Naive thymus-derived CD8-positive, alpha-beta T cell (primary cell): ENCODE data around the gene IGLON5. TPM values are rescaled to one million over a fixed set of nuclear protein-coding genes. Genes with fewer than 3 reads are reported as not detected.

Experiments
- ATAC-seq, 2 donors: fragments of 150-1000 bp; cut with Tn5 transposase in 1 of 2; sonication (Bioruptor Pico), chemical (Tn5 transposase) in 1 of 2; 1 replicate in 1 of 2; 2 replicates in 1 of 2; pipeline ENCODE4 v1.10.0; 2021; ENCODE audit warnings: mild to moderate bottlenecking in 2 of 2, moderate library complexity in 2 of 2
- POLR2A ChIA-PET: fragments of 350-600 bp; sonication (Branson Sonifier 250); formaldehyde crosslinking; loops from one replicate; lab custom pipeline; 2021; ENCODE audit warnings: antibody characterized with exemption; lab: Charles Lee
- DNase-seq, 10 donors: peaks; one replicate each; pipeline versions ENCODE4 v3.0.0 to v3.0.0-alpha.2; 2020 to 2022
- H3K27ac Mint-ChIP-seq, 10 donors: one replicate each; pipeline ENCODE4 v1.8.0; 2020 to 2022; ENCODE audit warnings: mild to moderate bottlenecking in 10 of 10, mixed read lengths in 10 of 10, moderate library complexity in 4 of 10, inconsistent platforms in 1 of 10
- H3K27me3 Mint-ChIP-seq, 5 donors: one replicate each; pipeline ENCODE4 v1.8.0; 2021 to 2022; ENCODE audit warnings: mixed read lengths in 5 of 5
- H3K36me3 Mint-ChIP-seq, 3 donors: one replicate each; pipeline ENCODE4 v1.8.0; 2020 to 2022; ENCODE audit warnings: mixed read lengths in 3 of 3, mild to moderate bottlenecking in 2 of 3, inconsistent platforms in 1 of 3
- H3K4me1 Mint-ChIP-seq, 4 donors: one replicate each; pipeline ENCODE4 v1.8.0; 2021 to 2022; ENCODE audit warnings: mixed read lengths in 4 of 4
- H3K4me3 Mint-ChIP-seq, 10 donors: one replicate each; pipeline ENCODE4 v1.8.0; 2020 to 2022; ENCODE audit warnings: mild to moderate bottlenecking in 10 of 10, mixed read lengths in 10 of 10, moderate library complexity in 6 of 10, inconsistent platforms in 1 of 10
- H3K9me3 Mint-ChIP-seq, 9 donors: one replicate each; pipeline ENCODE4 v1.8.0; 2020 to 2022; ENCODE audit warnings: mixed read lengths in 9 of 9, mild to moderate bottlenecking in 3 of 9, inconsistent platforms in 1 of 9, moderate library complexity in 1 of 9
- polyA plus RNA-seq, 3 donors: library from polyadenylated mRNA; unstranded; fragments of 300-500 nt; fragmentation: Illumina TruSeq; gene quantifications; one replicate each; pipeline ENCODE4 v1.2.3, GENCODE V29; 2021
- total RNA-seq, 8 experiments: library from RNA in 2 of 8; stranded (reverse) in 2 of 8; gene quantifications; one replicate each; pipeline ENCODE4 v1.2.3 and lab custom pipeline; 2021 to 2026

IGLON5 gene
- total and polyA plus RNA-seq, 5 experiments from 2014 or later = not detected

DNA sequence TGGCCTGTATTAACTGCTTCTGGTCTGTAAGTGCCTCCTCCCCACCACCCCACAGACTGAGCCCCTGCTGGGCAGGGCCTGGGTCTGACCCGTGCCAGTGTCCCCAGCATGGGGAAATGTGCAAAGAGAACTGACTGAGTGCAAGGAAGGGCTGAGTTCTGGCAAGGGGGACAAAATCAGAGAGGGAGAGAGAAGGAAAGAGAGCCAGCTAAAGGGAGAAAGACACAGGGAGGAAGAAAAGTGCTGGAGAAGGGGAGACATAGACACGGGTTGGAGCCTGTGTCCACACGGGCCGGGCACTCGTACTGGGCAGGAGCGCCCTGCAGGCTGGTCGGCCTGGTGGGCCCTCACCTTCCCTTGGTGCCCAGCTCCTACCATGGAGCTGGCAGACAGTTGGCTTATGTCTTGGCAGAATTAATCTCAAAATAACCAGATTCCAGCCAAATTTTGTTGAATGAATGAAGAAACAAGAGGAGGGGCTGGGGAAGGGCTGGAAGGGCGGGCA is 59.8 kb downstream of the IGLON5 start:
- no peaks in the 10 kb centered on the region for H3K9me3 Mint-ChIP-seq
- peaks cover 54 to 84% (median 80%) of the 10 kb centered on the region in 4 donors for H3K4me1 Mint-ChIP-seq
- H3K27ac Mint-ChIP-seq = peak overlapping the region; percentile 41 to 98 (median 92)
- no peaks in the 10 kb centered on the region for H3K36me3 Mint-ChIP-seq
- no peaks in the 10 kb centered on the region for H3K27me3 Mint-ChIP-seq
- peak overlapping the region; percentile 46 to 100 (median 80) for H3K4me3 Mint-ChIP-seq
- POLR2A ChIA-PET = interaction anchor here (1.3 kb wide), 1 partner anchor 41 kb away, joined by 3 read pairs; no protein-coding TSS in a partner anchor
- ATAC-seq (no peak), DNase-seq (no peak)

DNA sequence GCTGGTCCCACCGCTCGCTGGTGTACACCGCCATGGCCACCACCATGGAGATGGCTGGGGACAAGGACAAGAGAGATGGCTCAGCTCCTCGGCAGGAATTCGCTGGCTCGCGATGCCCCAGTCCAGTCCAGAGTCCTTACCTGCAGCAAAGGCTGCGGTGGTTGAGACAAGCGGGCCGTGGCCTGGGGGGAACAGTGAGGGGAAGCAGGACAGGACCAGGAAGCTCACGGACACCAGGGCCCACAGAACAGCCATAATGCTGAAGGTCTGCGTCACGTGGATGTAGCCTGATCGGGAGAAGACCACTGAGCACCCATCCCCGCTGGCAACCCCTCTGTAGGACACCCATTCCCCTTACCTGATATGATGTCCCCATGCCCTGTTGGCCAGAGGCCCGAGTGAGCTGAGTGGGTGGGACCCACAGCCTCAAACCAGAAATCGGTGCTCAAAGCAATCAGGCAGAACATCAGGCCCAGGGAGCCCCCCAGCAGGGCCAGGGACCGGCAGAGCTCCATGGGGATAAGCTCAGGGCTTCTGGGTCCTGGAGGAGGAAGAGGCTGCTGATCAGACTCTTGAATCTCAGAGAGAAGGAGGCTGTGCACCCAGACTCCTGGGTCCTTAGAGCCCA is 60.7 kb downstream of the IGLON5 start:
- POLR2A ChIA-PET = interaction anchor here (0.7 to 1.6 kb wide), 3 partner anchors 17 to 33 kb away, joined by 3 to 4 read pairs (median 4); no protein-coding TSS in a partner anchor
- H3K4me1 Mint-ChIP-seq = peaks cover 48 to 83% (median 80%) of the 10 kb centered on the region in 4 donors
- peak overlapping the region; percentile 65 to 100 (median 78) for H3K4me3 Mint-ChIP-seq
- no peak for DNase-seq
- no peaks in the 10 kb centered on the region for H3K36me3 Mint-ChIP-seq
- no peak for ATAC-seq
- no peaks in the 10 kb centered on the region for H3K27me3 Mint-ChIP-seq
- H3K9me3 Mint-ChIP-seq = no peaks in the 10 kb centered on the region
- H3K27ac Mint-ChIP-seq = peak overlapping the region; percentile 89 to 98 (median 94)

DNA sequence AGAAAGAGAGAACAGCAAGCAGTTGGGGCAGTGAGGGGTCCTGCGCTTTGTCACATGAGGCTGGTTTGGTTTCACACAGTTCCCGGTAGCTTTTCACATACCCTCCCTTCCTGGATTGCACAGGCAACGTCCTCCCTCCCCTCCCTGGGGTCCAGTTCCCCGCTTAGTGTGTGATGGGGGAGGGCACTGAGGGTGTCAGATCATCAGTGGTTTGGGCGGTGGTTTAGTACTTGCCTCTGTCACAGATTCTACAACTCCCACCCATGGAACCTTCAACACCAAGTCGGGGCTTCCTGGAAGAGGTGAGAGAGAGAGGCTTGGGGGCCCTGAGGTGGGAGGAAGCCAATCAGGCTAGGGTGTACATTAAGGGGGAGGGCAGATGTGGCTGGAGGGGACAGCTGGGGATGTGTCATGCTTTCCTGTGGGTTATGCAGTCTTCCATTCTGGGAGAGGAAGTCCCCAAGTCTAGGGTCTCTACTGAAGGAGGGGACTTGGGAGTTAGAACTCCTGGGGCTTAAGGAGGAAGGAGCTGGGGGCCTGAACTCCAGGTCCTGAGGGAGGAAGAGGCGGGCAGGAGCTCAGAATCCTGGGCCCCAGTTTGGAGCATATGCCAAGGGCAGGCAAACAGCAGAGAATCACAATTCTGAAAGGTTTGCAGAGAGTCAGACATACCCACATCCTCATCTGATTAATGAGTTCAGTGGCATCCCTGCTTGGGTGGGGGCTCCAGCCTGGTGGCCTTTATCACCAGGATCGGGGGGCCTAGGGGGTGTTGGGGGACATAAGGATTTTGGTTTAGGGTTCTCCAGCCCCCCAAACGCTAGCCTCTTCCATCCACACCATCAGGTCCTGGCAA is 61.4 kb downstream of the IGLON5 start, which contains the start of gene NKG7:
Gene NKG7, minus strand, starts transcription at position 6 of the 856 bp plus-strand sequence. CDS start 119 bp downstream, outside the sequence.
- ATAC-seq = peak; percentile 50 to 69
- no peaks in the 10 kb centered on the region for H3K27me3 Mint-ChIP-seq
- POLR2A ChIA-PET = interaction anchor here (1.2 to 1.6 kb wide), 2 partner anchors 16 to 33 kb away, joined by 4 read pairs; no protein-coding TSS in a partner anchor

DNA sequence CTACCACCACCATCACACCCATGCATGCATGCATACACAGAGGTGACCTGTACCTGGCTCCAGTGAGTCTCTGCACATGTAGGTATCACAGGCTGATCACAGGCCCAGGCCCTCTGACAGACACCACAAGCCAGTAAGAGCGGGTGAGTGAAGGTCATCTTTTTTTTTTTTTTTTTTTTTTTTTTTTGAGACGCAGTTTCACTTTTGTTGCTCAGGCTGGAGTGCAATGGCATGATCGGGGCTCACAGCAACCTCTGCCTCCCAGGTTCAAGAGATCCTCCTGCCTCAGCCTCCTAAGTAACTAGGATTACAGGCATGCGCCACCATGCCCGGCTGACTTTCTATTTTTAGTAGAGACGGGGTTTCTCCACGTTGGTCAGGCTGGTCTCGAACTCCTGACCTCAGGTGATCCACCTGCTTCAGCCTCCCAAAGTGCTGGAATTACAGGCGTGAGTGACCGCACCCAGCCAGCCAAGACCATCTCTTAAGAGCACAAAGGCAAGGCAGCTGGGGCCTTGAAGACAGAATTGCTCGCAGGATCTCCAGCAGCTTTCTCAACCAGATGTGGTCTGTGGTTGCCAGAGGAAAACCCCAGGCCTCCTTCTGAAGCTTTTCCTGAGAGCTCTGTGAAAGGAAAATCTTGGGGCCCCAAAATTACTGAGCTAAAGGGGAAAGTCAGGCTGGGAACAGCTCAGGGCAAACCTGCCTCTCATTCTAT is 64.2 kb downstream of the IGLON5 start:
- Mint-ChIP-seq H3K27ac (peak overlapping the region; percentile 70 to 95 (median 80)), H3K4me3 (peak overlapping the region in 7 of 10 donors; percentile 8 to 70 (median 43)), H3K4me1 (peaks cover 38 to 73% (median 59%) of the 10 kb centered on the region in 4 donors), H3K36me3 (peaks cover 0 to under 1% (median 0%) of the 10 kb centered on the region in 3 donors), H3K27me3 (no peaks in the 10 kb centered on the region), H3K9me3 (peaks cover 0 to 4% (median 0%) of the 10 kb centered on the region in 9 donors)
- ATAC-seq (no peak), DNase-seq (peak in 2 of 10 donors; percentile 20)
- POLR2A ChIA-PET = no interaction called here

More for the DNA sequence above, 61.4 kb downstream of the IGLON5 start, which contains the start of gene NKG7:
- H3K9me3 Mint-ChIP-seq = no peaks in the 10 kb centered on the region
- peak within 1 kb of the TSS; percentile 89 to 98 (median 94) for H3K27ac Mint-ChIP-seq
- no peaks in the 10 kb centered on the region for H3K36me3 Mint-ChIP-seq
- peak in 9 of 10 donors; percentile 19 to 78 (median 53) for DNase-seq
- peaks cover 46 to 79% (median 73%) of the 10 kb centered on the region in 4 donors for H3K4me1 Mint-ChIP-seq
- peak within 1 kb of the TSS; percentile 65 to 100 (median 80) for H3K4me3 Mint-ChIP-seq

DNA sequence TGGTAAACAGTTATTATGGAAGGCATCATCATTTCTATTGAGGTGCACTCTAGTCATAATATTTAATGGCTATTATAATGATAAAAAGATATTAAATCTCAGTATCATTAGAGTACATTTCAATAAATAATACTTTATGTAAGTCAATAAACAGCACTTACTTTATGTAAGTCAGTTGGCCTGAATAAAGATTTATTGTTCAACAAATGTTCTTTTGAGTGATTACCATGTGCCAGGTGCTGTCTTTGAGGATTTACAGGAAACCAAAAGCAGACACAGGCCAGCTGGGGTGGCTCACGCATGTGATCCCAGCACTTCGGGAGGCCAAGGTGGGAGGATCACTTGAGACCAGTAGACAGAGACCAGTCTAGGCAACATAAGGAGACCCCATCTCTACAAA is 66.0 kb downstream of the IGLON5 start:
- H3K9me3 Mint-ChIP-seq = peaks cover 0 to 12% (median 0%) of the 10 kb centered on the region in 9 donors
- no peaks in the 10 kb centered on the region for H3K27me3 Mint-ChIP-seq
- ATAC-seq = no peak
- H3K4me3 Mint-ChIP-seq = no peak overlapping the region
- POLR2A ChIA-PET = interaction anchor here (1.1 kb wide), 1 partner anchor 11 kb away, joined by 10 read pairs; the partner anchor contains the start of gene ETFB
- H3K4me1 Mint-ChIP-seq = peaks cover 20 to 61% (median 41%) of the 10 kb centered on the region in 4 donors
- DNase-seq = no peak
- peak overlapping the region in 1 of 10 donors; percentile 43 for H3K27ac Mint-ChIP-seq
- H3K36me3 Mint-ChIP-seq = peaks cover 0 to 3% (median 0%) of the 10 kb centered on the region in 3 donors

DNA sequence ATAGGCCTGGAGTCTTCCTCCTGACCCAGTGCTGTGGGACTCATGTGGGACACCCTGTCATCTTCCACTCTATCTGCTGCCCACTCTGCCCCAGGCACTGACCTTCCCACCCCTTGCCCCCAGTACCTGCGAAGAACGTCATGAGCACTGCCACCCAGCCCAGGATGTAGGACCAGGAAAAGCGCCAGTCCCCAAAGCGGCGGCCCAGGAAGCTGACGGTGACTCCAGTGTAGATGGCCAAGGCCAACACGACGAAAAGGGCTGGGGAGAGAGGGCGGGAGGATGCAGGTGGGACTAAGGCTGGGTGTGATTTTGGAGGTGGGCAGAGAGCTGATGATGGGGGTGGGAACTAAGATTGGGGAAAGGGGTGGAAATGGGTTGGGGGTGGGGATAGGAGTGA is 68.9 kb downstream of the IGLON5 start:
- no peaks in the 10 kb centered on the region for H3K27me3 Mint-ChIP-seq
- POLR2A ChIA-PET = no interaction called here
- peaks cover 4 to 31% (median 11%) of the 10 kb centered on the region in 4 donors for H3K4me1 Mint-ChIP-seq
- no peak for DNase-seq
- H3K9me3 Mint-ChIP-seq = peaks cover 0 to 12% (median 0%) of the 10 kb centered on the region in 9 donors
- no peak for ATAC-seq
- H3K4me3 Mint-ChIP-seq = no peak overlapping the region
- H3K36me3 Mint-ChIP-seq = peaks cover 0 to 4% (median 0%) of the 10 kb centered on the region in 3 donors
- H3K27ac Mint-ChIP-seq = peak overlapping the region in 3 of 10 donors; percentile 19 to 42 (median 31)

Other genes with a start within 250 kb of the IGLON5 start
- not detected for gene KLK13, start 246.6 kb upstream of the IGLON5 start, total RNA-seq
- not detected for gene KLK13, start 246.6 kb upstream of the IGLON5 start, polyA plus RNA-seq
- gene KLK14, start 228.8 kb upstream of the IGLON5 start, total RNA-seq = 1 to 10 TPM; 1.1 to 1.5 TPM
- not detected for gene KLK14, start 228.8 kb upstream of the IGLON5 start, polyA plus RNA-seq
- gene CTU1, start 203.2 kb upstream of the IGLON5 start, total RNA-seq = 10 to 100 TPM in 1 of 2 experiments, 1 to 10 TPM in 1; 10.0 to 10.3 TPM
- gene CTU1, start 203.2 kb upstream of the IGLON5 start, polyA plus RNA-seq = 1 to 10 TPM; 2.4 to 9.3 (median 5.4) TPM
- 1 to 10 TPM; 1.3 to 2.4 TPM for gene SIGLEC9, start 186.7 kb upstream of the IGLON5 start, total RNA-seq
- 1 to 10 TPM in 1 of 3 donors, under 1 TPM in 2; 0.32 to 1.5 (median 0.83) TPM for gene SIGLEC9, start 186.7 kb upstream of the IGLON5 start, polyA plus RNA-seq
- gene SIGLEC7, start 169.3 kb upstream of the IGLON5 start, total RNA-seq = not detected
- under 1 TPM in 1 of 3 donors, not detected in 2; 0.68 TPM for gene SIGLEC7, start 169.3 kb upstream of the IGLON5 start, polyA plus RNA-seq
- under 1 TPM in 1 of 2 experiments, not detected in 1; 0.73 TPM for gene CD33, start 86.6 kb upstream of the IGLON5 start, total RNA-seq
- gene CD33, start 86.6 kb upstream of the IGLON5 start, polyA plus RNA-seq = under 1 TPM in 1 of 3 donors, not detected in 2; 0.16 TPM
- gene SIGLECL1, start 60.6 kb upstream of the IGLON5 start, total RNA-seq = not detected
- gene SIGLECL1, start 60.6 kb upstream of the IGLON5 start, polyA plus RNA-seq = not detected
- under 1 TPM; 0.11 to 0.60 TPM for gene VSIG10L, start 30.5 kb downstream of the IGLON5 start, total RNA-seq
- under 1 TPM in 2 of 3 donors, not detected in 1; 0.10 to 0.21 TPM for gene VSIG10L, start 30.5 kb downstream of the IGLON5 start, polyA plus RNA-seq
- 10 to 100 TPM; 46.2 to 48.1 TPM for gene ETFB, start 54.7 kb downstream of the IGLON5 start, total RNA-seq
- 100 to 1,000 TPM in 1 of 3 donors, 10 to 100 TPM in 2; 85.8 to 104 (median 91.5) TPM for gene ETFB, start 54.7 kb downstream of the IGLON5 start, polyA plus RNA-seq
- 1 to 10 TPM in 1 of 2 experiments, under 1 TPM in 1; 0.73 to 1.7 TPM for gene CLDND2, start 57.4 kb downstream of the IGLON5 start, total RNA-seq
- gene CLDND2, start 57.4 kb downstream of the IGLON5 start, polyA plus RNA-seq = not detected
- 1 to 10 TPM; 3.8 to 5.6 TPM for gene NKG7, start 61.0 kb downstream of the IGLON5 start, total RNA-seq
- 1,000 to 10,000 TPM in 1 of 3 donors, 10 to 100 TPM in 2; 41.7 to 1,629 (median 63.8) TPM for gene NKG7, start 61.0 kb downstream of the IGLON5 start, polyA plus RNA-seq
- not detected for gene LIM2, start 76.3 kb downstream of the IGLON5 start, total RNA-seq
- gene LIM2, start 76.3 kb downstream of the IGLON5 start, polyA plus RNA-seq = under 1 TPM in 1 of 3 donors, not detected in 2; 0.68 TPM
- not detected for gene C19orf84, start 78.9 kb downstream of the IGLON5 start, total RNA-seq
- not detected for gene C19orf84, start 78.9 kb downstream of the IGLON5 start, polyA plus RNA-seq
- 1 to 10 TPM in 1 of 2 experiments, under 1 TPM in 1; 0.68 to 1.2 TPM for gene SIGLEC10, start 106.0 kb downstream of the IGLON5 start, total RNA-seq
- gene SIGLEC10, start 106.0 kb downstream of the IGLON5 start, polyA plus RNA-seq = under 1 TPM; 0.06 to 0.24 (median 0.13) TPM
- gene SIGLEC8, start 146.8 kb downstream of the IGLON5 start, total RNA-seq = not detected
- gene SIGLEC8, start 146.8 kb downstream of the IGLON5 start, polyA plus RNA-seq = not detected
- not detected for gene CEACAM18, start 166.9 kb downstream of the IGLON5 start, total RNA-seq
- gene CEACAM18, start 166.9 kb downstream of the IGLON5 start, polyA plus RNA-seq = not detected
- gene SIGLEC12, start 190.2 kb downstream of the IGLON5 start, total RNA-seq = not detected
- under 1 TPM in 1 of 3 donors, not detected in 2; 0.31 TPM for gene SIGLEC12, start 190.2 kb downstream of the IGLON5 start, polyA plus RNA-seq
- gene SIGLEC6, start 220.0 kb downstream of the IGLON5 start, total RNA-seq = under 1 TPM in 1 of 2 experiments, not detected in 1; 0.26 TPM
- not detected for gene SIGLEC6, start 220.0 kb downstream of the IGLON5 start, polyA plus RNA-seq